Stimulated activated CD4-positive, alpha-beta T cell treated with anti-CD3 and anti-CD28 coated beads, Interleukin-12 subunit alpha, Interleukin-12 subunit beta, amount 100 ng/mL, for 48 hours (primary cell): ENCODE results near the gene GRAMD1A.
"Not testable (repeated sequence)": the region's sequence is repeated elsewhere in the genome, so short reads cannot be mapped to it uniquely, and the experiment has no call there.

Source experiments
- DNase-seq, 3 donors: peaks; one replicate each; pipeline ENCODE4 v3.0.0-alpha.2; 2020; ENCODE audit warnings: low read depth in 2 of 3, low spot score in 1 of 3

GRAMD1A gene

GRCh38 chr19:34976611-34977010 lies 23.5 kb upstream of the GRAMD1A start:
- no peak for DNase-seq

- no peak for DNase-seq
These were observed 20.1 kb upstream of the GRAMD1A start for GRCh38 chr19:34979819-34980640.

- no peak for DNase-seq
These were observed 17.8 kb upstream of the GRAMD1A start for GRCh38 chr19:34982275-34982674.

GRCh38 chr19:34983786-34984185 lies 16.3 kb upstream of the GRAMD1A start:
- no peak for DNase-seq

- no peak for DNase-seq
These were observed 15.8 kb upstream of the GRAMD1A start for GRCh38 chr19:34984287-34984686.

- no peak for DNase-seq
These were observed 14.7 kb upstream of the GRAMD1A start for GRCh38 chr19:34985249-34986022.

- DNase-seq: no peak
These were observed 12.0 kb upstream of the GRAMD1A start for GRCh38 chr19:34988119-34988518.

- no peak for DNase-seq
These were observed 10.8 kb upstream of the GRAMD1A start for GRCh38 chr19:34989298-34989697.

- DNase-seq: peak; percentile 54 to 70 (median 65)
These were observed 9.4 kb upstream of the GRAMD1A start for GRCh38 chr19:34990578-34991192.

GRCh38 chr19:34991542-34992333 lies 8.4 kb upstream of the GRAMD1A start:
- no peak for DNase-seq

GRCh38 chr19:34992582-34992981 lies 7.5 kb upstream of the GRAMD1A start:
- DNase-seq: not testable (repeated sequence)

GRCh38 chr19:34994286-34994642 lies 5.9 kb upstream of the GRAMD1A start:
- DNase-seq: no peak

GRCh38 chr19:34994643-34995541 lies 5.2 kb upstream of the GRAMD1A start:
- no peak for DNase-seq

GRCh38 chr19:34995551-34995950 lies 4.6 kb upstream of the GRAMD1A start:
- DNase-seq: no peak

- DNase-seq: no peak
These were observed 3.0 kb upstream of the GRAMD1A start for GRCh38 chr19:34997071-34997617.

- DNase-seq: not testable (repeated sequence)
These were observed 1.9 kb upstream of the GRAMD1A start for GRCh38 chr19:34998224-34998623.

- DNase-seq: no peak
These were observed 1.2 kb upstream of the GRAMD1A start for GRCh38 chr19:34998777-34999497.

- no peak for DNase-seq
These were observed 169 bp downstream of the GRAMD1A start for GRCh38 chr19:35000338-35000646.
